ENCODE results near the gene SDSL. TPM values are rescaled to one million over a fixed set of nuclear protein-coding genes. Genes with fewer than 3 reads are reported as not detected.

SDSL gene
- total RNA-seq, 1 experiment from 2014 or later, result 0.52 TPM

GRCh38 chr12:113436993-113437728, 15.0 kb downstream of the SDSL start:
- Mint-ChIP-seq H3K9me3 (no peaks in the 10 kb centered on the region), H3K4me1 (peaks cover 3% of the 10 kb centered on the region; the same call in 1 of the 2 replicates), H3K36me3 (no peaks in the 10 kb centered on the region), H3K27ac (no peak overlapping the region), H3K4me3 (no peak overlapping the region), H3K27me3 (ENCODE audit: low read depth) (peaks cover 1% of the 10 kb centered on the region; the same call in 1 of the 2 replicates)
- POLR2A ChIA-PET, result no interaction called here
- CTCF ChIA-PET, result interaction anchor here (3.8 kb wide), 1 partner anchor 12 kb away, joined by 21 read pairs; no protein-coding TSS in a partner anchor
- TF ChIP-seq MYBL2 (CRISPR knock-in tag; IDR thresholded peaks at IDR 0.05) (no peak), MLX (CRISPR knock-in tag; IDR thresholded peaks at IDR 0.05) (no peak), ZNF671 (CRISPR knock-in tag; IDR thresholded peaks at IDR 0.05) (no peak), ZSCAN18 (CRISPR knock-in tag; IDR thresholded peaks at IDR 0.05) (no peak), PRRX2 (CRISPR knock-in tag; IDR thresholded peaks at IDR 0.05) (no peak), KAT7 (CRISPR knock-in tag; IDR thresholded peaks at IDR 0.05; ENCODE audit: borderline replicate concordance) (no peak), MAX (CRISPR knock-in tag; IDR thresholded peaks at IDR 0.05) (no peak), SOX15 (CRISPR knock-in tag; IDR thresholded peaks at IDR 0.05) (no peak), PREB (CRISPR knock-in tag; IDR thresholded peaks at IDR 0.05; ENCODE audit: borderline replicate concordance) (no peak), ZBTB43 (CRISPR knock-in tag; IDR thresholded peaks at IDR 0.05) (no peak), RELA (CRISPR knock-in tag; IDR thresholded peaks at IDR 0.05; ENCODE audit: borderline replicate concordance) (no peak), ZNF138 (CRISPR knock-in tag; conservative IDR thresholded peaks at IDR 0.05) (no peak), ZMAT4 (CRISPR knock-in tag; IDR thresholded peaks at IDR 0.05) (no peak), IRF2 (CRISPR knock-in tag; IDR thresholded peaks at IDR 0.05; ENCODE audit: borderline replicate concordance, low read depth) (no peak), ZNF219 (CRISPR knock-in tag; IDR thresholded peaks at IDR 0.05; ENCODE audit: borderline replicate concordance) (no peak), ZNF416 (CRISPR knock-in tag; IDR thresholded peaks at IDR 0.05) (no peak), ZNF281 (CRISPR knock-in tag; IDR thresholded peaks at IDR 0.05) (no peak)
- no peak for ATAC-seq
- no peak for DNase-seq (ENCODE audit: low spot score)
